Body of pancreas (tissue), 4 donors: ENCODE measurements around the gene NME2.

Experiments
- CTCF ChIP-seq, 7 experiments: fragments of 450-650 bp in 4 of 7; fragments of 200-600 bp in 3 of 7; sonication (generic) in 3 of 7; IDR thresholded peaks; one replicate each; pipeline ENCODE4 v1.5.1; 2016 to 2019; ENCODE audit warnings: antibody characterized with exemption in 7 of 7
- POLR2A ChIP-seq, 3 donors: fragments of 450-650 bp; IDR thresholded peaks; one replicate each; pipeline ENCODE4 v1.6.1; 2016; ENCODE audit warnings: antibody characterized with exemption in 3 of 3, mild to moderate bottlenecking in 2 of 3

- no peak for TF ChIP-seq CTCF (IDR thresholded peaks at IDR 0.05)
- no peak for TF ChIP-seq POLR2A (IDR thresholded peaks at IDR 0.05)
These were observed 25.7 kb downstream of the NME2 start for GRCh38 chr17:51191895-51192294.
